H1 (cell line): ENCODE data around the gene ZMIZ1. TPM values are rescaled to one million over a fixed set of nuclear protein-coding genes. Genes with fewer than 3 reads are reported as not detected.
A peak's percentile ranks its signal among the peaks of the same experiment; 100 is the strongest.

ENCODE experiments used
- CTCF ChIA-PET: fragments of 300-600 bp; sonication (Branson Sonifier 250); formaldehyde crosslinking; loops from one replicate; lab custom pipeline; 2021; ENCODE audit not compliant: partially characterized antibody; lab: Charles Lee
- POLR2A ChIA-PET: fragments of 300-600 bp; sonication (Branson Sonifier 250); formaldehyde crosslinking; loops from one replicate; lab custom pipeline; 2021; ENCODE audit warnings: inconsistent platforms; ENCODE audit not compliant: partially characterized antibody; lab: Charles Lee
- DNase-seq, 2 experiments: peaks; one replicate each; pipeline versions ENCODE4 v3.0.0 to v3.0.0-alpha.2; 2010 to 2022; ENCODE audit warnings: low spot score in 2 of 2, low read depth in 1 of 2, mixed read lengths in 1 of 2
- FAIRE-seq: peaks from 2 replicates; lab custom pipeline; 2011; peaks lifted over from hg19 to GRCh38; lab: Jason Lieb, UNC
- H2AFZ ChIP-seq: 2 replicates; pipeline ENCODE4 v1.8.1; 2012; ENCODE audit warnings: low read length, inconsistent platforms
- H2AK5ac ChIP-seq: 2 replicates; pipeline ENCODE4 v1.6.1; 2013; ENCODE audit warnings: low read depth, low read length
- H2BK120ac ChIP-seq: replicated peaks from 2 replicates; pipeline ENCODE3; 2013; ENCODE audit warnings: low read depth, low read length, inconsistent platforms
- H2BK12ac ChIP-seq: 2 replicates; pipeline ENCODE4 v1.6.1; 2013; ENCODE audit warnings: low read depth, low read length
- H2BK15ac ChIP-seq: 2 replicates; pipeline ENCODE4 v1.6.1; 2013; ENCODE audit warnings: low read length
- H2BK20ac ChIP-seq: 2 replicates; pipeline ENCODE4 v1.6.1; 2013; ENCODE audit warnings: low read length
- H2BK5ac ChIP-seq: 2 replicates; pipeline ENCODE4 v1.6.1; 2013; ENCODE audit warnings: low read depth, low read length
- H3K14ac ChIP-seq: 2 replicates; pipeline ENCODE4 v1.6.1; 2013; ENCODE audit warnings: inconsistent platforms; ENCODE audit not compliant: insufficient read length
- H3K18ac ChIP-seq: 2 replicates; pipeline ENCODE4 v1.6.1; 2013; ENCODE audit warnings: low read length; ENCODE audit errors: extremely low read depth
- H3K23ac ChIP-seq: 2 replicates; pipeline ENCODE4 v1.6.1; 2013; ENCODE audit warnings: inconsistent platforms; ENCODE audit not compliant: insufficient read length
- H3K23me2 ChIP-seq: 2 replicates; pipeline ENCODE4 v1.6.1; 2013; ENCODE audit warnings: low read depth, low read length
- H3K27ac ChIP-seq: 2 replicates; pipeline ENCODE4 v1.6.1; 2011; ENCODE audit warnings: low read depth, low read length, inconsistent platforms
- H3K27me3 ChIP-seq, 4 experiments: replicated peaks in 1 of 4; 1 replicate in 1 of 4; 2 replicates in 3 of 4; pipeline versions ENCODE4 v1.6.1 to v1.8.1; 2011 to 2013; ENCODE audit warnings: low read length in 3 of 4, mild to moderate bottlenecking in 3 of 4, inconsistent platforms in 2 of 4, mixed read lengths in 2 of 4, moderate library complexity in 1 of 4; ENCODE audit not compliant: control insufficient read depth in 3 of 4, insufficient read depth in 3 of 4; ENCODE audit errors: extremely low read depth in 1 of 4
- H3K36me3 ChIP-seq, 4 experiments: 2 replicates each; pipeline versions ENCODE4 v1.6.1 to v1.8.1; 2011 to 2013; ENCODE audit warnings: mild to moderate bottlenecking in 4 of 4, low read length in 3 of 4, moderate library complexity in 2 of 4, control low read depth in 1 of 4, inconsistent platforms in 1 of 4; ENCODE audit not compliant: insufficient read depth in 4 of 4, control insufficient read depth in 2 of 4
- H3K4ac ChIP-seq: replicated peaks from 2 replicates; pipeline ENCODE3; 2013; ENCODE audit warnings: low read length, low read depth, mixed read lengths, inconsistent platforms; ENCODE audit not compliant: insufficient read length
- H3K4me1 ChIP-seq, 4 experiments: replicated peaks in 1 of 4; 1 replicate in 1 of 4; 2 replicates in 3 of 4; pipeline versions ENCODE4 v1.6.1 to v1.8.1; 2011 to 2013; ENCODE audit warnings: low read length in 3 of 4, inconsistent platforms in 2 of 4, mixed read lengths in 1 of 4; ENCODE audit not compliant: insufficient read depth in 4 of 4, control insufficient read depth in 3 of 4
- H3K4me2 ChIP-seq, 2 experiments: 2 replicates each; pipeline versions ENCODE4 v1.6.1 to v1.8.1; 2011 to 2013; ENCODE audit warnings: low read depth in 2 of 2, low read length in 2 of 2, control low read depth in 1 of 2, inconsistent platforms in 1 of 2, mild to moderate bottlenecking in 1 of 2; ENCODE audit not compliant: insufficient read depth in 1 of 2
- H3K4me3 ChIP-seq, 4 experiments: fragments of 200-600, 300-600 bp in 1 of 4; sonication (generic), shearing (Covaris generic), sonication (Bioruptor Twin) in 1 of 4; 2 replicates each; pipeline versions ENCODE4 v1.5.1 to v1.8.1; 2011 to 2016; ENCODE audit warnings: low read length in 4 of 4, low read depth in 3 of 4, control low read depth in 2 of 4, inconsistent platforms in 2 of 4, mild to moderate bottlenecking in 2 of 4, mixed read lengths in 1 of 4, moderate library complexity in 1 of 4; ENCODE audit not compliant: insufficient read depth in 2 of 4; ENCODE audit errors: extremely low read depth in 1 of 4
- H3K56ac ChIP-seq: replicated peaks from 2 replicates; pipeline ENCODE3; 2013; ENCODE audit warnings: low read depth, mild to moderate bottlenecking, mixed read lengths, low read length, inconsistent platforms; ENCODE audit not compliant: insufficient read length
- H3K79me1 ChIP-seq: 2 replicates; pipeline ENCODE4 v1.6.1; 2013; ENCODE audit warnings: low read depth, low read length, control low read depth
- H3K79me2 ChIP-seq, 2 experiments: 2 replicates each; pipeline versions ENCODE4 v1.6.1 to v1.8.1; 2012 to 2013; ENCODE audit warnings: low read length in 2 of 2, mild to moderate bottlenecking in 2 of 2, inconsistent platforms in 1 of 2; ENCODE audit not compliant: insufficient read depth in 2 of 2, control insufficient read depth in 1 of 2
- H3K9ac ChIP-seq, 4 experiments: replicated peaks in 1 of 4; 1 replicate in 1 of 4; 2 replicates in 3 of 4; pipeline versions ENCODE4 v1.6.1 to v1.8.1; 2011 to 2013; ENCODE audit warnings: low read depth in 3 of 4, low read length in 3 of 4, control low read depth in 2 of 4, mild to moderate bottlenecking in 2 of 4, moderate library complexity in 2 of 4, inconsistent platforms in 1 of 4; ENCODE audit errors: extremely low read depth in 1 of 4
- H3K9me3 ChIP-seq, 2 experiments: 2 replicates each; pipeline versions ENCODE4 v1.6.1 to v1.8.1; 2012 to 2013; ENCODE audit warnings: mild to moderate bottlenecking in 2 of 2, moderate library complexity in 2 of 2, control low read depth in 1 of 2, inconsistent platforms in 1 of 2, low read depth in 1 of 2, low read length in 1 of 2, mixed read lengths in 1 of 2; ENCODE audit not compliant: insufficient read depth in 2 of 2
- H4K20me1 ChIP-seq, 2 experiments: replicated peaks in 1 of 2; 2 replicates each; pipeline versions ENCODE3 to v1.8.1; 2011 to 2013; ENCODE audit warnings: inconsistent platforms in 2 of 2, low read length in 2 of 2, mild to moderate bottlenecking in 1 of 2; ENCODE audit not compliant: insufficient read depth in 2 of 2, control insufficient read depth in 1 of 2
- H4K5ac ChIP-seq: 2 replicates; pipeline ENCODE4 v1.6.1; 2013; ENCODE audit warnings: low read length, low read depth, mixed read lengths, inconsistent platforms; ENCODE audit not compliant: insufficient read length
- H4K8ac ChIP-seq: 2 replicates; pipeline ENCODE4 v1.8.0; 2013; ENCODE audit warnings: mild to moderate bottlenecking, moderate library complexity, low read length, inconsistent platforms; ENCODE audit not compliant: insufficient read depth; ENCODE audit errors: extremely low read depth
- H4K91ac ChIP-seq: replicated peaks from 2 replicates; pipeline ENCODE3; 2013; ENCODE audit warnings: low read length, mixed read lengths, inconsistent platforms; ENCODE audit not compliant: insufficient read length
- CHD2 ChIP-seq: IDR thresholded peaks from 2 replicates; pipeline ENCODE4 v1.6.1; 2012; ENCODE audit warnings: low read length, improper control_type of control experiment
- EZH2 ChIP-seq: fragments of 200-600 bp; sonication (generic); IDR thresholded peaks from 2 replicates; pipeline ENCODE4 v1.7.1; 2012; ENCODE audit warnings: low read depth, mild to moderate bottlenecking, moderate library complexity, low read length, inconsistent platforms; ENCODE audit not compliant: severe bottlenecking
- GABPA ChIP-seq: IDR thresholded peaks from 2 replicates; pipeline ENCODE4 v1.6.1; 2011; ENCODE audit warnings: mild to moderate bottlenecking, low read length, moderate library complexity, borderline replicate concordance; ENCODE audit not compliant: insufficient read depth
- KDM5A ChIP-seq: fragments of 200-600 bp; IDR thresholded peaks from 2 replicates; pipeline ENCODE4 v1.7.1; 2012; ENCODE audit warnings: mild to moderate bottlenecking, low read length, inconsistent platforms, mixed read lengths
- NANOG ChIP-seq: IDR thresholded peaks from 2 replicates; pipeline ENCODE4 v1.6.1; 2011; ENCODE audit warnings: low read length, low read depth, mild to moderate bottlenecking, inconsistent platforms; ENCODE audit not compliant: insufficient read depth, poor library complexity, severe bottlenecking
- TBP ChIP-seq: IDR thresholded peaks from 2 replicates; pipeline ENCODE4 v1.6.1; 2011; ENCODE audit warnings: low read depth, low read length, improper control_type of control experiment
- WGBS, 2 experiments: shearing (Covaris generic) in 1 of 2; methylation state at CpG; one replicate each; pipeline versions ENCODE4 v1.1.6 to v1.1.7; 2013 to 2015; ENCODE audit warnings: low lambda C conversion rate in 2 of 2, mixed read lengths in 2 of 2, inconsistent platforms in 1 of 2, low coverage in 1 of 2, missing lambda C conversion rate in 1 of 2; ENCODE audit not compliant: insufficient replicate concordance in 2 of 2, insufficient coverage in 1 of 2, insufficient read length in 1 of 2; ENCODE audit errors: extremely low coverage in 1 of 2, missing lambda C conversion rate in 1 of 2; 5-methylcytosine and 5-hydroxymethylcytosine counted together
- polyA plus RNA-seq, 7 experiments: library from polyadenylated mRNA; depleted of rRNA in 3 of 7; stranded (reverse) in 5 of 7; unstranded in 2 of 7; fragments of >200 nt in 5 of 7; fragments of 200-250 nt in 2 of 7; gene quantifications; 1 replicate in 5 of 7; 2 replicates in 1 of 7; 4 replicates in 1 of 7; pipeline versions ENCODE4 v1.2.1 to v1.2.3, GENCODE V29; 2011 to 2013; ENCODE audit warnings: missing spikeins in 2 of 7, mixed read lengths in 2 of 7
- total RNA-seq: library from RNA; stranded (reverse); fragmentation: NEBNext Ultra II Directional; extraction: Animal tissue kit (Norgen Biotek cat#: 25700); gene quantifications from 2 replicates; pipeline ENCODE4 v1.2.1, GENCODE V29; 2021
- TF ChIP-seq, protein P1 (sequence below): IDR thresholded peaks from 2 replicates; pipeline ENCODE4 v1.6.1; 2011; ENCODE audit warnings: low read depth, mild to moderate bottlenecking, low read length; ENCODE audit not compliant: insufficient read depth

ZMIZ1 gene
- total and polyA plus RNA-seq, 2 of the 8 experiments (the other 6 are each of a cell fraction or from before 2014, with no cell fraction given) = 8.1 to 28.0 TPM

DNA sequence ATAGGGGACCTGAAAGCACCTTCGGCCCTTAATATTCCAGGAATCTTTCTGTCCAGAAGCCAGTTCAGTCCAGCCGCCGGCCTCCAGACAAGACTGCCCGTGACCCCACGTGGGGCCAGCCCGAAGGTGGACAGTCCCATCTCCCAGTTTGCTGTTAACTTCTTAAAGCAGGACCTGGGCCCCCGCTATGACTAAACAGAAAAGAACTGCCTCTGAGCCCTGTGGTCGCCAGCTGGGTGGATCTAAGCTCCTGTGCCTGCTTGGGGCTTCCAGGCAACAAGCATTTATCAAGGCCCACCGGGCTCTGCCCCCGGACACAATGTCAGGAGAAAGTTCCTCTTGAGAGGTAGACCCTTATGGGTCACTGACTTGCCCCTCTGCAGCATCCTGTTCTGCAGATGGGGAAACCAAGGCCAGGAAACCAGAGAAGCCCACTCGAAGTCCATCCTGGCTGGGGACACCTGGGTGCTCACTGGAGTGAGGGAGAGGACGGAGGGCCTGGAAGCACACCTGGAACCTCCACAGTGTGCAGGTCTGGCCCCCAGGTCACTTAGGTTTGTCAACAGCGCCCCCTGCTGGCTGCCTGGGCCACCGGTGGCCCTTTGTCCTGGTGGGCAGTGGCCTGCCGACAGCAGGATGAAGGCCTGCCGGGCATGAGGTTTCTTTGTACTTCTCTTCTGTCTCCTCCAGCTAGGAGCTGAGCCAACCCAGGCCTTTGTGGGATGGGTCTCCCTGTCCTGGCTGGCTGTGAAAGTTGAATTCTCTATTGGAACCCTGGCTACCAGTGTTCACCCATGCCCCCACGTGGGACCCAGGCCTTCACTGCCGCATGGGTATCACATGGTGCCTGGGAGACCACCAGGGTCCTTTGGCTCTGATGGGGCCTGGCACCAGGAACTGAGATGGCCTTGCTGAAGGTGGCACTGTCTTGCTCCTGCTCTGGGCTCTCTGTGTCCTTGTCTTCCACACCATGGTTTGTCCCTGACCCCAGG lies 128.0 kb downstream of the ZMIZ1 start:
- peaks cover 4 to 12% of the 10 kb centered on the region in 2 experiments for H4K20me1 ChIP-seq
- no peak for FAIRE-seq
- H4K91ac ChIP-seq = no peak overlapping the region
- no peak overlapping the region for H4K5ac ChIP-seq
- no peak overlapping the region for H3K27ac ChIP-seq
- ChIA-PET CTCF (interaction anchor here (0.8 to 14.8 kb wide), 63 partner anchors 9 to 1169 kb away, joined by 3 to 396 read pairs (median 4); no protein-coding TSS in a partner anchor), POLR2A (no interaction called here)
- H2BK15ac ChIP-seq = 0 out of 2 replicates have a peak overlapping the region, but pooled peaks have one; percentile 72
- no peak overlapping the region for H3K56ac ChIP-seq
- no peaks in the 10 kb centered on the region for H3K9me3 ChIP-seq
- 74% methylated on average over 18 of the region's 18 CpGs; no CpG with 5 or more reads in 1 of the 2 experiments for WGBS, 2 experiments
- H3K79me1 ChIP-seq = no peaks in the 10 kb centered on the region; the same call in 1 of the 2 replicates
- no peak overlapping the region for H2BK12ac ChIP-seq
- no peak overlapping the region for H3K14ac ChIP-seq
- no peaks in the 10 kb centered on the region for H3K27me3 ChIP-seq
- H3K4me1 ChIP-seq = peaks cover 0 to 14% (median 5%) of the 10 kb centered on the region in 4 experiments; a peak in 5 of 7 replicates
- H2AFZ ChIP-seq = no peak overlapping the region
- H3K9ac ChIP-seq = peak overlapping the region in 2 of 4 experiments; percentile 25 to 26; a peak in 1 of 7 replicates
- peak in 1 of 2 experiments; percentile 97 for DNase-seq
- H3K4me2 ChIP-seq = no peak overlapping the region; a peak in 1 of 4 replicates
- H2AK5ac ChIP-seq = no peak overlapping the region
- H2BK5ac ChIP-seq = no peak overlapping the region; the same call in 1 of the 2 replicates
- H3K36me3 ChIP-seq = 0 out of 8 replicates have a peak, but pooled peaks cover 0 to 2% (median 0%) of the 10 kb centered on the region in 4 experiments
- no peak overlapping the region for H3K23ac ChIP-seq
- peak overlapping the region; percentile 40 for H3K4ac ChIP-seq
- no peaks in the 10 kb centered on the region; a peak in 1 of 4 replicates for H3K79me2 ChIP-seq
- H2BK120ac ChIP-seq = no peak overlapping the region
- H3K23me2 ChIP-seq = no peaks in the 10 kb centered on the region
- H3K4me3 ChIP-seq = no peak overlapping the region
- H4K8ac ChIP-seq = no peak overlapping the region
- no peak overlapping the region for H3K18ac ChIP-seq
- H2BK20ac ChIP-seq = no peak overlapping the region
- TF ChIP-seq, protein P1, sequence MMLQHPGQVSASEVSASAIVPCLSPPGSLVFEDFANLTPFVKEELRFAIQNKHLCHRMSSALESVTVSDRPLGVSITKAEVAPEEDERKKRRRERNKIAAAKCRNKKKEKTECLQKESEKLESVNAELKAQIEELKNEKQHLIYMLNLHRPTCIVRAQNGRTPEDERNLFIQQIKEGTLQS = no peak
- TF ChIP-seq GABPA (peak; percentile 59; the same call in 1 of the 2 replicates), KDM5A (no peak), EZH2 (no peak), CHD2 (no peak), NANOG (no peak), TBP (no peak)
